Activated CD4-positive, alpha-beta memory T cell treated with anti-CD3 and anti-CD28 coated beads, Interleukin-2, amount 10 ng/mL, durations not matched to agents 7 days and 5 days (primary cell): ENCODE results near the gene SLC47A2. TPM values are rescaled to one million over a fixed set of nuclear protein-coding genes. Genes with fewer than 3 reads are reported as not detected.
"Not testable (repeated sequence)": the region's sequence is repeated elsewhere in the genome, so short reads cannot be mapped to it uniquely, and the experiment has no call there.

Experiments used
- CTCF ChIA-PET: fragments of 350-600 bp; sonication (Branson Sonifier 250); formaldehyde crosslinking; loops from one replicate; lab custom pipeline; 2021; ENCODE audit warnings: antibody characterized with exemption, inconsistent platforms; lab: Charles Lee
- POLR2A ChIA-PET: fragments of 350-600 bp; sonication (Branson Sonifier 250); formaldehyde crosslinking; loops from one replicate; lab custom pipeline; 2021; ENCODE audit warnings: antibody characterized with exemption; lab: Charles Lee
- DNase-seq: peaks from one replicate; pipeline ENCODE4 v3.0.0-alpha.2; 2020
- H3K27ac Mint-ChIP-seq: one replicate; pipeline ENCODE4 v1.8.0; 2021; ENCODE audit warnings: mild to moderate bottlenecking, mixed read lengths
- H3K27me3 Mint-ChIP-seq: one replicate; pipeline ENCODE4 v1.8.0; 2021; ENCODE audit warnings: mixed read lengths
- H3K36me3 Mint-ChIP-seq: one replicate; pipeline ENCODE4 v1.8.0; 2021; ENCODE audit warnings: low read depth, mixed read lengths
- H3K4me1 Mint-ChIP-seq: one replicate; pipeline ENCODE4 v1.8.0; 2021; ENCODE audit warnings: mixed read lengths
- H3K4me3 Mint-ChIP-seq: one replicate; pipeline ENCODE4 v1.8.0; 2021; ENCODE audit warnings: mild to moderate bottlenecking, mixed read lengths
- H3K9me3 Mint-ChIP-seq: one replicate; pipeline ENCODE4 v1.8.0; 2021; ENCODE audit warnings: mixed read lengths
- total RNA-seq, 2 experiments: library from RNA; stranded (reverse); gene quantifications; one replicate each; pipeline ENCODE4 v1.2.3, GENCODE V29; 2021

SLC47A2 gene
- total RNA-seq, 2 experiments from 2014 or later: not detected

DNA sequence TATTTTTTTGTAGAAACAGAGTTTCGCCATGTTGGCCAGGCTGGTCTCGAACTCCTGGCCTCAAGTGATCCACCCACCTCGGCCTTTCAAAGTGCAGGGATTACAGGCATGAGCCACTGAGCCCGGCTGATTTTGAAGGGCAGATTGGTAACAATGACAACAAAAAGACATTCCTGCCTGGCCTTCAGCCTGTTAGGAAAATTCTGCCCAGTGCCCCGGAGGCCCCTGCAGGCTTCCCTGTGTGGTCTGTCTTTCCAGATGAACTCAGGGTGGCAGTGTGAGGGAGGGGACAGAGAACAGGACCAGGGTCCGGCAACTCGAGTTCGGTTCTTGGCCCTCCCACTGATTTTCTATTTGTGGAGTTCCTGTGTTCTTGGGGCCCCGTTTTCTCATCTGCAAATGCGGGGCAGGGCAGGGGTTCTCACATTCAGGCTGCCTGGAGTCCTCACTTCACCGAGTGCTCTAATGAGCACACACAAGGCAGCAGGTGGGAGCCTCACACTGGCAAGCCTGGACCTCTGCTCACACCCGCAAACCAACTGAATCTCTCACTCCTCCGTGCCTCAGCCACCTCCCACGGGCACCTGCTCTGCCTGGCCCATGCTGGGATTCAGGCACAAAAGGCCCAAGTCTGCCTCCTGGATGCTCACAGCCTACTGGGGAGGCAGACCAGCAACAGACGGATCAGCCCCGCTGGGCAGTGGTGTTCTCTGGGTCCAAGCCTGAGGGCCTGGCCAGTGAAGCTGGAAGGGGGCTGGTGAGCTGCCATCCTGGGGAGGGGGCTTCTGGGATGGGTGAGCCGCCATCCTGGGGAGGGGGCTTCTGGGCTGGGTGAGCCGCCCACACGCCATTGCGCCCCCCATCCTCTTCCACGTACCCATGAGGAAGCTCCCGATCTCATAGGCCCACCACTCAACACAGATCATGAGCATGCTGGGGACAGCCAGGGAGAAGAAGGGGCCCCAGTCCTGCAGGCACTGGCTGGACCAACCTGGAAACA lies 10.3 kb downstream of the SLC47A2 start:
- Mint-ChIP-seq H3K27ac (no peak overlapping the region), H3K36me3 (no peaks in the 10 kb centered on the region), H3K9me3 (no peaks in the 10 kb centered on the region), H3K27me3 (no peaks in the 10 kb centered on the region), H3K4me3 (no peak overlapping the region), H3K4me1 (no peaks in the 10 kb centered on the region)
- POLR2A ChIA-PET: no interaction called here
- CTCF ChIA-PET: no interaction called here
- DNase-seq: no peak

DNA sequence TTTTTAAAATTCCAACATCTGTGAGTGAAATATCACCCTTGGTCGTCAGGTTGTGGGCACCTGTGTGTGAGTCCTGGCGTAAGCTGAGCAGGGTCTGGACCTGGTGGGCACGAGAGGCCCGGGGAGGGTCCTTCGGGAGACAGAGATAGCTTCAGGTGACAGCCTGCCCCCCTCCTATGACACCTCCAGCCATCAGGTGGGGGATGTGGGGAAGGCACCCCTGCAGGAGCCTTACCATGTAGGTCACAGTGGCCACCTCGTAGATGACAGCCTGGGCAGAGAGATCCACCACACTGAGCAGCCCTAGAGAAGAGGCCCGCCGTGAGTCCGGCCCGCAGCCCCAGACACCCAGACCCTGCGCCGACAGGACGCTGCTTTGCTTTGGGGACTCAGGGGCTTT lies 11.2 kb downstream of the SLC47A2 start:
- no peaks in the 10 kb centered on the region for H3K4me1 Mint-ChIP-seq
- H3K4me3 Mint-ChIP-seq: no peak overlapping the region
- no peaks in the 10 kb centered on the region for H3K27me3 Mint-ChIP-seq
- DNase-seq: no peak
- H3K36me3 Mint-ChIP-seq: no peaks in the 10 kb centered on the region
- POLR2A ChIA-PET: no interaction called here
- H3K9me3 Mint-ChIP-seq: no peaks in the 10 kb centered on the region
- no peak overlapping the region for H3K27ac Mint-ChIP-seq
- CTCF ChIA-PET: no interaction called here

DNA sequence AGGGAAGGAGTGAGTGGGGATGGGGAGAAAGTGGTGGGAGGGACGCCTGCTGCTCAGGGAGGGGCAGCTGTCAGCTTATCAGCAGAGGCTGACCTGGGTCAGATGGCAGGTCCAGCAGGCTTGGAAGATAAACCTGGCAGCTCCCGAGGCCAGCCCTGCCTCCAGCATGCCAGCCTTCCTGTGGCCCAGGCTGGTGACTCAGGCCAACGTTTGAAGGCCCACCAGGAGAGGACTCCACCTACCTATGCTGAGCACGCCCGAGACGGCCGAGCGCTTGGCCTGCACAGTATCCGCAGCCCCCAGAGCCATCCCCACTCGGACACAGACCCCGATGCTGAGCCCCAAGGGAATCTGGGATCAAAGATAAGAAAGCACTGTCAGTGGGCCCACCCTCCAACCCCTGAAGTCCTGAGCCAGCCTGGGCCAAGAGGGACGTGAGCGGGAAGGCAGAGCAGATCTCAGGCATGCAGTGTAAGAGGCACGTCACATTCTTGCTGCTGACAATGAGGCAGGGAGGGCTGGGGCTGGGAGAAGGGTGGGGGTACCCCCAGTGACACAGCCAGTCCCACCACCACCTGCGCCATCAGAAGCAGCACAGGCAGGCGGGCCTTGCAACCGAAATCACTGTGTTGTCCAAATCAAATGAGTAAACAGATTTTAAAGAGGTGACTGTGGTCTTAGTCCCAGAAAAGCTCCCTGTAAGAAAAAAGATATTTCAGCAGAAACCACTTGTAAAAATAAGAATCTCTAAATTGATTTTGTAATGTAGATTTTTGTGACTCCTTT lies 12.4 kb downstream of the SLC47A2 start:
- Mint-ChIP-seq H3K27me3 (no peaks in the 10 kb centered on the region), H3K27ac (no peak overlapping the region), H3K4me3 (no peak overlapping the region), H3K4me1 (no peaks in the 10 kb centered on the region), H3K9me3 (no peaks in the 10 kb centered on the region), H3K36me3 (no peaks in the 10 kb centered on the region)
- ChIA-PET POLR2A (no interaction called here), CTCF (no interaction called here)
- DNase-seq: no peak

GRCh38 chr17:19703106-19703827 lies 13.1 kb downstream of the SLC47A2 start:
- H3K27me3 Mint-ChIP-seq: no peaks in the 10 kb centered on the region
- H3K9me3 Mint-ChIP-seq: no peaks in the 10 kb centered on the region
- H3K36me3 Mint-ChIP-seq: no peaks in the 10 kb centered on the region
- no peak overlapping the region for H3K27ac Mint-ChIP-seq
- H3K4me3 Mint-ChIP-seq: no peak overlapping the region
- POLR2A ChIA-PET: no interaction called here
- CTCF ChIA-PET: no interaction called here
- DNase-seq: no peak
- H3K4me1 Mint-ChIP-seq: no peaks in the 10 kb centered on the region

- Mint-ChIP-seq H3K36me3 (no peaks in the 10 kb centered on the region), H3K27me3 (no peaks in the 10 kb centered on the region), H3K9me3 (no peaks in the 10 kb centered on the region), H3K27ac (no peak overlapping the region), H3K4me3 (no peak overlapping the region), H3K4me1 (no peaks in the 10 kb centered on the region)
- CTCF ChIA-PET: no interaction called here
- POLR2A ChIA-PET: no interaction called here
- no peak for DNase-seq
These were observed 14.2 kb downstream of the SLC47A2 start for GRCh38 chr17:19702217-19702641.

- CTCF ChIA-PET: no interaction called here
- DNase-seq: no peak
- Mint-ChIP-seq H3K36me3 (no peaks in the 10 kb centered on the region), H3K4me1 (no peaks in the 10 kb centered on the region), H3K9me3 (no peaks in the 10 kb centered on the region), H3K27ac (no peak overlapping the region), H3K27me3 (no peaks in the 10 kb centered on the region), H3K4me3 (no peak overlapping the region)
- POLR2A ChIA-PET: no interaction called here
These were observed 29.8 kb downstream of the SLC47A2 start for GRCh38 chr17:19686400-19687090.

- H3K9me3 Mint-ChIP-seq, CTCF ChIA-PET, H3K27ac Mint-ChIP-seq: not testable (repeated sequence)
These were observed 31.3 kb downstream of the SLC47A2 start for GRCh38 chr17:19684909-19685580.

DNA sequence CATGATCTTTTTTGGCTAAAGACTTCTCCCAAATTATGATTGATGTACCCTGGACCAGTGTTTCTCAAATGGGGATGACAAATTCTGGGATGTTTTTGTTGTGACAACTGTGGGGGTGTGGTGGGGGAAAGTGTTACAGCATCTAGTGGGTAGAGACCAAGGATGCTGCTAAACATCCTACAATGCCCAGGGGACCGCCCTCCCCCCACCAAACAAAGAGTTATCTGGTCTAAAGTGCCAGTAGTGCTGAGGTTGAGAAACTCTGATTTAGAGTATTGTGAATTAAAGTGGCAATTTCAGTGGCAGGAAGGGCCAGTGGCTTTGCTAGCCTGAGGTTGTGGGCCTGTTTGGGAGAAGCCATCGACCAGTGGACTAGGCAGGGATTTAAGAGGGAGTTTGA lies 33.3 kb downstream of the SLC47A2 start:
- DNase-seq: no peak
- Mint-ChIP-seq H3K4me3 (no peak overlapping the region), H3K36me3 (no peaks in the 10 kb centered on the region), H3K9me3 (no peaks in the 10 kb centered on the region), H3K27me3 (no peaks in the 10 kb centered on the region), H3K27ac (no peak overlapping the region), H3K4me1 (no peaks in the 10 kb centered on the region)
- ChIA-PET CTCF (no interaction called here), POLR2A (no interaction called here)

More at GRCh38 chr17:19684909-19685580, 31.3 kb downstream of the SLC47A2 start:
- H3K36me3 Mint-ChIP-seq, H3K4me3 Mint-ChIP-seq, DNase-seq, H3K4me1 Mint-ChIP-seq, H3K27me3 Mint-ChIP-seq, POLR2A ChIA-PET: not testable (repeated sequence)

DNA sequence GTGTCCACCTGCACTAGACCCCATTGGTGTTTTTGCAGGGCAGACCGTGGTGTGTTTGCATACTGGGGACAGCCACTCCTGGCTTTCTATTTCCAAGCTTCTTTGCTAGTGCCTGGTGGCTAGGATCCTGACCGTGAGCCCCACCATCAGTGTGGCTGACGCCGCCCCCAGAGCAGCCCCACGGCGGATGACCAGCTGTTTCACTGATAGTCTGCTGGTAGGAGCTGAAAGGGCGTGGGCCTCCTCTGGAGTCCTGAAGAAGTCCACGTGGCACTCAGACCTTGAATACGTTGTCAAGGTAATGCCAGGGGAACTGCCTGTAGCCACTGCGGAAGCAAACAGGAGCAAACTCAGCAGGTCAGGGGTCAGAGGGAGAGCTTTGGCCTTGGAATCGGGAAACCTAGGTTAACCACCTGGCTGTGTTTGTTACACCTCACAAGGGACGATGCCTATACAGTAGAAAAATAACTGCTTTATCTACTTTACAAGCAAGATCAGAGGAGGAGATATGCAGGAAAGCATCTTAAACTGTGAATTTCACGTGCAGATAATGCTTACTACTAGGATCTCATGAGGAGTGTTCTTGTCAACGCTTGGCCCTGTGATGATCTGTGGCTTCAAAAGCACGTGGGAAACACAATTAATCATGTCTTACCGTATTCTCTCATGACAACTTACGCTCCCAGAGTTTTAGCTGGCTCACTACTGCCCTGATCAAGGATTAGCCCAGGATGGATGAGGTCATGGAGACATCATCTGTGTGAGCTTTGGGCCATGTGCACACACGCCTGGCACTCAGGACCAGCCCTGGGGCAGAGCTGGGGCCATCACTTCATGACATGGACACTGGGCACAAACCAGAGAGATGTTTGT lies 37.6 kb downstream of the SLC47A2 start:
- Mint-ChIP-seq H3K27ac (no peak overlapping the region), H3K9me3 (no peaks in the 10 kb centered on the region), H3K36me3 (no peaks in the 10 kb centered on the region), H3K4me3 (no peak overlapping the region), H3K27me3 (no peaks in the 10 kb centered on the region), H3K4me1 (no peaks in the 10 kb centered on the region)
- no peak for DNase-seq
- ChIA-PET CTCF (no interaction called here), POLR2A (no interaction called here)

GRCh38 chr17:19677736-19678379 lies 38.5 kb downstream of the SLC47A2 start:
- no peak overlapping the region for H3K27ac Mint-ChIP-seq
- H3K4me3 Mint-ChIP-seq: no peak overlapping the region
- ChIA-PET CTCF (no interaction called here), POLR2A (no interaction called here)
- no peak for DNase-seq
- H3K36me3 Mint-ChIP-seq: no peaks in the 10 kb centered on the region
- H3K4me1 Mint-ChIP-seq: no peaks in the 10 kb centered on the region
- no peaks in the 10 kb centered on the region for H3K27me3 Mint-ChIP-seq
- H3K9me3 Mint-ChIP-seq: no peaks in the 10 kb centered on the region

DNA sequence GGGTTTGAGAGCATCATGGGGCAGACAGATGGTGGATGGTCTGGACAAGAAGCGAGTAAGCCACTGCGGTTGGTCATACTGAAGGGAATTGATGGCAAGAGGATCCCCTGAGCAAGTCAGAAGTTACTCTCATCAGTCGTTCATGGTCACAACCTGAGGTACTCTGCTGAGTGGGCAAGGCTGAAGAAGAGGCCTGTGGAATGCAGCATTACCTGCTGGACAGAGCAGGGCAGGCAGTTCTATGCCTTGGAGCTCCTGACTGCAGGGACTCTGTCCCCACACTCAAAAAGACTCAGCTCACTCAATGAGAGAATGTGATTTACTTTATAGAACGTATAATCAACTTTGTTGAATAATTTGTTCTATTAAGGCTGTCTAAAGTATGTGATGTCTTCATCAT lies 39.5 kb downstream of the SLC47A2 start:
- DNase-seq: no peak

More for the DNA sequence above, 39.5 kb downstream of the SLC47A2 start:
- ChIA-PET POLR2A (no interaction called here), CTCF (no interaction called here)
- Mint-ChIP-seq H3K4me1 (no peaks in the 10 kb centered on the region), H3K27ac (no peak overlapping the region), H3K27me3 (no peaks in the 10 kb centered on the region), H3K4me3 (no peak overlapping the region), H3K36me3 (no peaks in the 10 kb centered on the region), H3K9me3 (no peaks in the 10 kb centered on the region)
